ENCODE measurements around the gene TBC1D1. TPM values are rescaled to one million over a fixed set of nuclear protein-coding genes. Genes with fewer than 3 reads are reported as not detected.

TBC1D1 gene
- total RNA-seq, 1 experiment from 2014 or later = 36.0 TPM

- POLR2A ChIA-PET = interaction anchor here (0.6 kb wide), 1 partner anchor 1125 kb away, joined by 3 read pairs; no protein-coding TSS in a partner anchor
- Mint-ChIP-seq H3K27ac (ENCODE audit: low read depth, unreplicated experiment) (no peak overlapping the region), H3K9me3 (ENCODE audit: unreplicated experiment) (no peaks in the 10 kb centered on the region), H3K4me1 (ENCODE audit: insufficient read depth, unreplicated experiment) (no peaks in the 10 kb centered on the region), H3K4me3 (ENCODE audit: unreplicated experiment) (no peak overlapping the region), H3K36me3 (ENCODE audit: insufficient read depth, unreplicated experiment) (peaks cover 28% of the 10 kb centered on the region), H3K27me3 (ENCODE audit: insufficient read depth, unreplicated experiment) (no peaks in the 10 kb centered on the region)
- CTCF ChIA-PET = interaction anchor here (1.1 to 2.2 kb wide), 3 partner anchors 9 to 14 kb away, joined by 3 to 7 read pairs (median 5); no protein-coding TSS in a partner anchor
- TF ChIP-seq CTCF (IDR thresholded peaks at IDR 0.05; ENCODE audit: unreplicated experiment) = no peak
- no TSS peak for BruUV-seq (replicated peaks)
- no peak for DNase-seq (ENCODE audit: unreplicated experiment)
- intact Hi-C loops (cut with micrococcal nuclease) = no loop called here
These were observed 130.9 kb downstream of the TBC1D1 start for GRCh38 chr4:38021751-38022150.

GRCh38 chr4:38023347-38024205 lies 132.7 kb downstream of the TBC1D1 start:
- no peak for DNase-seq (ENCODE audit: unreplicated experiment)
- ChIA-PET POLR2A (no interaction called here), CTCF (interaction anchor here (0.6 to 1.0 kb wide), 2 partner anchors 12 to 334 kb away, joined by 3 to 4 read pairs; no protein-coding TSS in a partner anchor)
- intact Hi-C loops (cut with micrococcal nuclease) = no loop called here
- Mint-ChIP-seq H3K27me3 (ENCODE audit: insufficient read depth, unreplicated experiment) (no peaks in the 10 kb centered on the region), H3K9me3 (ENCODE audit: unreplicated experiment) (no peaks in the 10 kb centered on the region), H3K36me3 (ENCODE audit: insufficient read depth, unreplicated experiment) (peaks cover 44% of the 10 kb centered on the region), H3K27ac (ENCODE audit: low read depth, unreplicated experiment) (no peak overlapping the region), H3K4me3 (ENCODE audit: unreplicated experiment) (no peak overlapping the region), H3K4me1 (ENCODE audit: insufficient read depth, unreplicated experiment) (no peaks in the 10 kb centered on the region)
- no peak for TF ChIP-seq CTCF (IDR thresholded peaks at IDR 0.05; ENCODE audit: unreplicated experiment)
- no TSS peak for BruUV-seq (replicated peaks)

GRCh38 chr4:38024206-38024509 lies 133.3 kb downstream of the TBC1D1 start:
- ChIA-PET CTCF (interaction anchor here (1.0 kb wide), 1 partner anchor 11 kb away, joined by 3 read pairs; no protein-coding TSS in a partner anchor), POLR2A (no interaction called here)
- Mint-ChIP-seq H3K36me3 (ENCODE audit: insufficient read depth, unreplicated experiment) (peaks cover 45% of the 10 kb centered on the region), H3K27me3 (ENCODE audit: insufficient read depth, unreplicated experiment) (no peaks in the 10 kb centered on the region), H3K9me3 (ENCODE audit: unreplicated experiment) (no peaks in the 10 kb centered on the region), H3K4me1 (ENCODE audit: insufficient read depth, unreplicated experiment) (no peaks in the 10 kb centered on the region), H3K4me3 (ENCODE audit: unreplicated experiment) (no peak overlapping the region), H3K27ac (ENCODE audit: low read depth, unreplicated experiment) (no peak overlapping the region)
- intact Hi-C loops (cut with micrococcal nuclease) = no loop called here
- no TSS peak for BruUV-seq (replicated peaks)
- DNase-seq (ENCODE audit: unreplicated experiment) = no peak
- TF ChIP-seq CTCF (IDR thresholded peaks at IDR 0.05; ENCODE audit: unreplicated experiment) = no peak

- H3K4me1 Mint-ChIP-seq (ENCODE audit: insufficient read depth, unreplicated experiment) = no peaks in the 10 kb centered on the region
- TF ChIP-seq CTCF (IDR thresholded peaks at IDR 0.05; ENCODE audit: unreplicated experiment) = no peak
- H3K36me3 Mint-ChIP-seq (ENCODE audit: insufficient read depth, unreplicated experiment) = peaks cover 48% of the 10 kb centered on the region
- BruUV-seq (replicated peaks) = no TSS peak
- intact Hi-C loops (cut with micrococcal nuclease) = no loop called here
- no peaks in the 10 kb centered on the region for H3K27me3 Mint-ChIP-seq (ENCODE audit: insufficient read depth, unreplicated experiment)
- H3K4me3 Mint-ChIP-seq (ENCODE audit: unreplicated experiment) = no peak overlapping the region
- no peaks in the 10 kb centered on the region for H3K9me3 Mint-ChIP-seq (ENCODE audit: unreplicated experiment)
- no peak overlapping the region for H3K27ac Mint-ChIP-seq (ENCODE audit: low read depth, unreplicated experiment)
- POLR2A ChIA-PET = interaction anchor here (1.1 kb wide), 1 partner anchor 134 kb away, joined by 3 read pairs; no protein-coding TSS in a partner anchor
- CTCF ChIA-PET = interaction anchor here (0.7 to 1.3 kb wide), 3 partner anchors 10 to 221 kb away, joined by 3 to 5 read pairs (median 3); no protein-coding TSS in a partner anchor
- no peak for DNase-seq (ENCODE audit: unreplicated experiment)
These were observed 134.8 kb downstream of the TBC1D1 start for GRCh38 chr4:38025665-38026064.
